CD14-positive monocyte (primary cell): ENCODE measurements around the gene SDR39U1. TPM values are rescaled to one million over a fixed set of nuclear protein-coding genes. Genes with fewer than 3 reads are reported as not detected.

Experiments used
- DNase-seq, 3 donors: peaks; one replicate each; pipeline ENCODE4 v3.0.0-alpha.2; 2011 to 2022
- H2AFZ ChIP-seq: 2 replicates; pipeline ENCODE4 v1.6.0; 2012; ENCODE audit warnings: mild to moderate bottlenecking, low read depth, low read length, inconsistent platforms; ENCODE audit not compliant: insufficient read depth, poor library complexity, severe bottlenecking
- H3K27ac ChIP-seq, 2 donors: 1 replicate in 1 of 2; 2 replicates in 1 of 2; pipeline ENCODE4 v1.5.1; 2012 to 2013; ENCODE audit warnings: low read length in 2 of 2, control low read depth in 1 of 2, inconsistent platforms in 1 of 2, low read depth in 1 of 2, mild to moderate bottlenecking in 1 of 2
- H3K27me3 ChIP-seq, 2 donors: one replicate each; pipeline versions ENCODE4 v1.6.0 to v1.6.1; 2011 to 2013; ENCODE audit warnings: low read length in 2 of 2; ENCODE audit not compliant: control insufficient read depth in 2 of 2, insufficient read depth in 2 of 2
- H3K36me3 ChIP-seq, 2 donors: replicated peaks in 1 of 2; 1 replicate in 1 of 2; 2 replicates in 1 of 2; pipeline versions ENCODE4 v1.5.1 to v1.6.1; 2012 to 2013; ENCODE audit warnings: low read length in 2 of 2, control low read depth in 1 of 2, inconsistent platforms in 1 of 2, mild to moderate bottlenecking in 1 of 2; ENCODE audit not compliant: insufficient read depth in 2 of 2, control insufficient read depth in 1 of 2
- H3K4me1 ChIP-seq, 2 donors: 1 replicate in 1 of 2; 2 replicates in 1 of 2; pipeline versions ENCODE4 v1.5.1 to v1.6.1; 2012 to 2013; ENCODE audit warnings: low read length in 2 of 2, control low read depth in 1 of 2, inconsistent platforms in 1 of 2, mild to moderate bottlenecking in 1 of 2, moderate library complexity in 1 of 2; ENCODE audit not compliant: insufficient read depth in 2 of 2, control insufficient read depth in 1 of 2
- H3K4me2 ChIP-seq: replicated peaks from 2 replicates; pipeline ENCODE3; 2012; ENCODE audit warnings: low read length, moderate library complexity, mild to moderate bottlenecking; ENCODE audit not compliant: poor library complexity, severe bottlenecking; ENCODE audit errors: extremely low read depth
- H3K4me3 ChIP-seq, 3 experiments: fragments of 200-600 bp in 1 of 3; sonication (generic) in 1 of 3; replicated peaks in 1 of 3; 1 replicate in 2 of 3; 2 replicates in 1 of 3; pipeline ENCODE4 v1.5.1; 2011 to 2013; ENCODE audit warnings: low read length in 3 of 3, mild to moderate bottlenecking in 3 of 3, control low read depth in 2 of 3, low read depth in 2 of 3, inconsistent platforms in 1 of 3, moderate library complexity in 1 of 3
- H3K79me2 ChIP-seq: 2 replicates; pipeline ENCODE4 v1.6.0; 2012; ENCODE audit warnings: mild to moderate bottlenecking, control low read depth, inconsistent platforms, low read length, moderate library complexity; ENCODE audit not compliant: insufficient read depth
- H3K9ac ChIP-seq: 2 replicates; pipeline ENCODE4 v1.6.0; 2017; ENCODE audit warnings: low read length, mild to moderate bottlenecking; ENCODE audit not compliant: insufficient read depth, poor library complexity, severe bottlenecking
- H3K9me3 ChIP-seq, 2 donors: replicated peaks in 1 of 2; 1 replicate in 1 of 2; 2 replicates in 1 of 2; pipeline versions ENCODE4 v1.5.1 to v1.6.1; 2012 to 2013; ENCODE audit warnings: low read length in 2 of 2, control low read depth in 1 of 2; ENCODE audit not compliant: control insufficient read depth in 1 of 2, insufficient read depth in 1 of 2
- H4K20me1 ChIP-seq: 2 replicates; pipeline ENCODE4 v1.6.0; 2012; ENCODE audit warnings: mild to moderate bottlenecking, low read length, control low read depth, moderate library complexity; ENCODE audit not compliant: insufficient read depth
- H3K27ac Mint-ChIP-seq, 7 donors: one replicate each; pipeline ENCODE4 v1.8.0; 2020; ENCODE audit warnings: mild to moderate bottlenecking in 7 of 7, mixed read lengths in 7 of 7, moderate library complexity in 6 of 7, inconsistent platforms in 2 of 7
- H3K27me3 Mint-ChIP-seq, 3 donors: one replicate each; pipeline ENCODE4 v1.8.0; 2021 to 2022; ENCODE audit warnings: low read depth in 3 of 3, mild to moderate bottlenecking in 3 of 3, mixed read lengths in 3 of 3, moderate library complexity in 3 of 3, inconsistent platforms in 1 of 3
- H3K36me3 Mint-ChIP-seq, 2 donors: one replicate each; pipeline ENCODE4 v1.8.0; 2020; ENCODE audit warnings: mixed read lengths in 2 of 2, inconsistent platforms in 1 of 2, mild to moderate bottlenecking in 1 of 2
- H3K4me1 Mint-ChIP-seq: one replicate; pipeline ENCODE4 v1.8.0; 2020; ENCODE audit warnings: mild to moderate bottlenecking, mixed read lengths
- H3K4me3 Mint-ChIP-seq, 2 donors: one replicate each; pipeline ENCODE4 v1.8.0; 2020; ENCODE audit warnings: mild to moderate bottlenecking in 2 of 2, mixed read lengths in 2 of 2, moderate library complexity in 1 of 2
- H3K9me3 Mint-ChIP-seq, 7 donors: one replicate each; pipeline ENCODE4 v1.8.0; 2020 to 2022; ENCODE audit warnings: mixed read lengths in 7 of 7, mild to moderate bottlenecking in 6 of 7, moderate library complexity in 6 of 7, inconsistent platforms in 2 of 7
- WGBS: methylation state at CpG from one replicate; pipeline ENCODE4 v1.1.5; 2013; ENCODE audit warnings: missing lambda C conversion rate; ENCODE audit not compliant: insufficient coverage; 5-methylcytosine and 5-hydroxymethylcytosine counted together
- intact Hi-C, 2 donors: fragments of 100-400 bp; cut with micrococcal nuclease; formaldehyde crosslinking; loops; one replicate each; pipeline versions ENCODE4 v1.15.0 to v1.15.1; 2023
- polyA plus RNA-seq, 3 donors: library from polyadenylated mRNA; depleted of rRNA in 1 of 3; unstranded in 2 of 3; stranded (reverse) in 1 of 3; fragments of 300-500 nt in 2 of 3; fragments of >200 nt in 1 of 3; fragmentation: Illumina TruSeq in 2 of 3; gene quantifications; 1 replicate in 2 of 3; 2 replicates in 1 of 3; pipeline ENCODE4 v1.2.3, GENCODE V29; 2012 to 2021
- TF ChIP-seq, protein P1 (sequence below): fragments of 200-600 bp; IDR thresholded peaks from one replicate; pipeline ENCODE4 v1.8.0; 2022; ENCODE audit warnings: antibody characterized with exemption, mild to moderate bottlenecking

SDR39U1 gene
- polyA plus RNA-seq, 3 donors = 37.3 to 110 (median 39.2) TPM

DNA sequence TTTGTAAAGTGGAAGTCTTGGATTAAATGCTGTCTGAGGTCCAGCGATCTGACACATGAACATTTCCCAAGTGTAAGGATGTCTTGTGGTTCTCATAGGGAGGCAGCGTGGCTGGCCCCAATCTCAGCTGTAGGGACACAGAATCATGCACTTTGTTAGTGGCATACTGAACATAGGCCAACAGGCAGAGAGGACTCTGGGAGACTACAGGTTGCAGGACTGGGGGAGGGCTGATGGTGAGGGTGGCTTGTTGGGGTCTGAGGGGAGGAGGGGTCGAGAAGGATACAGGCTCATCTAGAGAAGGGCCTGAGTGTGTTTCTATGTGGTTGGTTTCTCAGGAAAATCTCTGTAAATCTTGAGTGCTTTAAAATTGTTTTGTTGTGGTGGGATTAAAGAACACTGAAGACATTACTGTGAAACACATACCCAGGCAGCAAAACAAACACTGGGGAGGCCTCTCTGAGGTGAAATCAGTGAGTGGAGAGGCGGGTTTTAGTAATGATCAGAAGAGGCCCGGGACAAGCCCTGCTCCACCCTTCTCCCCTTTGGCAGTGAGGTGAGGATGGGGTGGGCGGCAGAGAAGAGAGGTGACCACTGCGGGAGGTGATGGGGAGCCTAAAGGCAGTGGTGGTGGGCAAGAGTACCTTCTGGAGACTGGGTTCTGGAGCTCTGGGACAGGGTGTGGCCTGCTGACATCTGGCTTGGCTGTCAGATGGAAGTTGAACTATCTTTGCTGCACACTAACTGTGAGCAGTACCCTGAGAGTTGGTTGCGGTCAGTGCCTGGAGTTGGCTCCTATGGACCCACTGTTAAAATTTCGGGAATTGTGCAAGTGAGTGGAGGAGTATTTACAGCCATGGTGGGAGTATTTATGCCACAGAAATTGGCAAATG lies 40.5 kb downstream of the SDR39U1 start:
- Histone ChIP-seq H3K36me3 (no peaks in the 10 kb centered on the region), H3K4me2 (no peak overlapping the region), H3K79me2 (no peaks in the 10 kb centered on the region), H2AFZ (no peak overlapping the region), H3K9ac (no peak overlapping the region), H3K27me3 (peaks cover 0 to 7% of the 10 kb centered on the region in 2 donors), H3K27ac (no peak overlapping the region), H3K9me3 (no peaks in the 10 kb centered on the region), H3K4me3 (no peak overlapping the region), H4K20me1 (no peaks in the 10 kb centered on the region), H3K4me1 (peaks cover 20 to 23% of the 10 kb centered on the region in 2 donors)
- TF ChIP-seq, protein P1, sequence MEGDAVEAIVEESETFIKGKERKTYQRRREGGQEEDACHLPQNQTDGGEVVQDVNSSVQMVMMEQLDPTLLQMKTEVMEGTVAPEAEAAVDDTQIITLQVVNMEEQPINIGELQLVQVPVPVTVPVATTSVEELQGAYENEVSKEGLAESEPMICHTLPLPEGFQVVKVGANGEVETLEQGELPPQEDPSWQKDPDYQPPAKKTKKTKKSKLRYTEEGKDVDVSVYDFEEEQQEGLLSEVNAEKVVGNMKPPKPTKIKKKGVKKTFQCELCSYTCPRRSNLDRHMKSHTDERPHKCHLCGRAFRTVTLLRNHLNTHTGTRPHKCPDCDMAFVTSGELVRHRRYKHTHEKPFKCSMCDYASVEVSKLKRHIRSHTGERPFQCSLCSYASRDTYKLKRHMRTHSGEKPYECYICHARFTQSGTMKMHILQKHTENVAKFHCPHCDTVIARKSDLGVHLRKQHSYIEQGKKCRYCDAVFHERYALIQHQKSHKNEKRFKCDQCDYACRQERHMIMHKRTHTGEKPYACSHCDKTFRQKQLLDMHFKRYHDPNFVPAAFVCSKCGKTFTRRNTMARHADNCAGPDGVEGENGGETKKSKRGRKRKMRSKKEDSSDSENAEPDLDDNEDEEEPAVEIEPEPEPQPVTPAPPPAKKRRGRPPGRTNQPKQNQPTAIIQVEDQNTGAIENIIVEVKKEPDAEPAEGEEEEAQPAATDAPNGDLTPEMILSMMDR = no peak
- Mint-ChIP-seq H3K4me3 (no peak overlapping the region), H3K4me1 (peaks cover 21% of the 10 kb centered on the region), H3K27me3 (peaks cover 6 to 14% (median 9%) of the 10 kb centered on the region in 3 donors), H3K36me3 (peaks cover 0 to 4% of the 10 kb centered on the region in 2 donors), H3K27ac (peak overlapping the region in 1 of 7 donors; percentile 34), H3K9me3 (peaks cover 0 to 2% (median 0%) of the 10 kb centered on the region in 7 donors)
- intact Hi-C loops = no loop called here
- DNase-seq = no peak
- 83% methylated on average over 4 of the region's 9 CpGs for WGBS

DNA sequence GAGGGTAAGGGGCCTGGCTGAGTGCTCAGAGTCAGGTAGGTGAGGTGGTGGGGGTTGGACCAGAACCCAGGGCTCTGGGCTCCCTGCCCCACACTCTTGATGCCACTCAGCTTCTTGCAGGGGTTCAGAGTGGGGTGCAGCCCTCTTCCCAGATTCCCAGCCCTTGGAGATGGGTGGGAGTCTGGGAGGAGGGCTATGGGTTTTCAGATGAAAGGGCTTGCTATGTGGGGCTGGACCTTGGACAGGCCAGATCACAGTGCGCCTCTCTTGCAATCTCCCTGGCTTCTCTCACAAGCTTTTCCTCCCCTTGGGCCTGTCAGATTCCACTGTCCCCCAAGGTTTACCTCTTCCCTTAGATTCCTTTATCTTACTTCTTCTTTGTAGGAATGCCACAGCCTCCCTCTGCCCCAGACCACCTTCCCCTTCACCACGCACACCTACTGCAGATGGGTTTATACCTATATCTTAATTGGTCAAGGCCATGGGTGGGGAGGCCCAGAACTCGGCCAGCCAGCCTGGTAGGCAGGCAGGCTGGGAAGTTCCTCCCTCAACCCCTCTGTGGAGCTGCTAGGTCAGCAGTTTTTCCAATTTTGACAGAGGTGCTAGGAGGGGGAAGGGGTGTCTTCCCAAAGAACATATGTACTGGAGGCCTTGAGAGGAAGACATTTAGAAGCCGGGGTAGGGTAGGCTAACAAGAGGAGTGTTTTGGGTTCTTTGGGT lies 42.4 kb downstream of the SDR39U1 start:
- Mint-ChIP-seq H3K27me3 (peaks cover 5 to 14% (median 11%) of the 10 kb centered on the region in 3 donors), H3K4me1 (peaks cover 37% of the 10 kb centered on the region), H3K27ac (peak overlapping the region in 1 of 7 donors; percentile 16), H3K9me3 (peaks cover 0 to 2% (median 0%) of the 10 kb centered on the region in 7 donors), H3K4me3 (peak overlapping the region in 1 of 2 donors; percentile 49), H3K36me3 (peaks cover 0 to 4% of the 10 kb centered on the region in 2 donors)
- no peak for DNase-seq
- Histone ChIP-seq H3K36me3 (no peaks in the 10 kb centered on the region), H3K27me3 (peaks cover 0 to 7% of the 10 kb centered on the region in 2 donors), H3K4me2 (peak overlapping the region; percentile 84), H2AFZ (peak overlapping the region; percentile 79), H3K4me1 (peaks cover 35 to 41% of the 10 kb centered on the region in 2 donors), H3K79me2 (no peaks in the 10 kb centered on the region), H3K9ac (peak overlapping the region; percentile 64), H4K20me1 (no peaks in the 10 kb centered on the region), H3K9me3 (no peaks in the 10 kb centered on the region), H3K27ac (no peak overlapping the region), H3K4me3 (no peak overlapping the region)
- TF ChIP-seq, protein P1 = no peak
- intact Hi-C loops = no loop called here
- 83% methylated on average over 1 of the region's 4 CpGs for WGBS
